Adipocyte (in vitro differentiated cells): Measurements from ENCODE around the gene GPR146.

Experiments used
- DNase-seq: peaks from one replicate; pipeline ENCODE4 v3.0.0-alpha.2; 2015; ENCODE audit warnings: low read depth
- H3K27me3 ChIP-seq: replicated peaks from 2 replicates; pipeline ENCODE4 v1.7.0; 2013; ENCODE audit warnings: mild to moderate bottlenecking, low read length, moderate library complexity; ENCODE audit not compliant: control insufficient read depth, insufficient read depth
- H3K36me3 ChIP-seq: 2 replicates; pipeline ENCODE4 v1.7.0; 2013; ENCODE audit warnings: low read length, mild to moderate bottlenecking, moderate library complexity; ENCODE audit not compliant: control insufficient read depth, insufficient read depth, severe bottlenecking
- H3K4me1 ChIP-seq: 2 replicates; pipeline ENCODE4 v1.7.0; 2013; ENCODE audit warnings: mild to moderate bottlenecking, low read length, moderate library complexity; ENCODE audit not compliant: control insufficient read depth, insufficient read depth
- H3K4me3 ChIP-seq: 2 replicates; pipeline ENCODE4 v1.7.0; 2013; ENCODE audit warnings: mild to moderate bottlenecking, low read length, moderate library complexity
- H3K9ac ChIP-seq: 2 replicates; pipeline ENCODE4 v1.7.0; 2013; ENCODE audit warnings: mild to moderate bottlenecking, low read length, moderate library complexity
- H3K9me3 ChIP-seq: 2 replicates; pipeline ENCODE4 v1.7.0; 2013; ENCODE audit warnings: mild to moderate bottlenecking, low read length, moderate library complexity; ENCODE audit not compliant: control insufficient read depth

The GPR146 gene

GRCh38 chr7:1014681-1015080, 29.7 kb upstream of the GPR146 start:
- Histone ChIP-seq H3K9ac (no peak overlapping the region), H3K27me3 (no peaks in the 10 kb centered on the region), H3K4me3 (no peak overlapping the region), H3K36me3 (no peaks in the 10 kb centered on the region), H3K9me3 (no peaks in the 10 kb centered on the region), H3K4me1 (no peaks in the 10 kb centered on the region)
- no peak for DNase-seq

GRCh38 chr7:1015196-1016121, 28.9 kb upstream of the GPR146 start:
- Histone ChIP-seq H3K27me3 (no peaks in the 10 kb centered on the region), H3K36me3 (no peaks in the 10 kb centered on the region), H3K4me1 (no peaks in the 10 kb centered on the region), H3K9ac (no peak overlapping the region), H3K9me3 (no peaks in the 10 kb centered on the region), H3K4me3 (no peak overlapping the region)
- DNase-seq: no peak

- H3K36me3 ChIP-seq: no peaks in the 10 kb centered on the region
- no peak for DNase-seq
- no peak overlapping the region for H3K9ac ChIP-seq
- no peaks in the 10 kb centered on the region for H3K27me3 ChIP-seq
- H3K4me1 ChIP-seq: no peaks in the 10 kb centered on the region
- H3K4me3 ChIP-seq: no peak overlapping the region
- H3K9me3 ChIP-seq: no peaks in the 10 kb centered on the region
Measured at GRCh38 chr7:1016577-1017531, 27.5 kb upstream of the GPR146 start.

- H3K4me3 ChIP-seq: no peak overlapping the region
- H3K9ac ChIP-seq: no peak overlapping the region
- no peaks in the 10 kb centered on the region for H3K27me3 ChIP-seq
- H3K4me1 ChIP-seq: no peaks in the 10 kb centered on the region
- no peaks in the 10 kb centered on the region for H3K9me3 ChIP-seq
- no peaks in the 10 kb centered on the region for H3K36me3 ChIP-seq
- DNase-seq: no peak
Measured at GRCh38 chr7:1017586-1018333, 26.6 kb upstream of the GPR146 start.

GRCh38 chr7:1018334-1018695, 26.0 kb upstream of the GPR146 start:
- H3K9ac ChIP-seq: no peak overlapping the region
- no peaks in the 10 kb centered on the region for H3K4me1 ChIP-seq
- no peaks in the 10 kb centered on the region for H3K27me3 ChIP-seq
- no peak overlapping the region for H3K4me3 ChIP-seq
- no peaks in the 10 kb centered on the region for H3K9me3 ChIP-seq
- no peak for DNase-seq
- no peaks in the 10 kb centered on the region for H3K36me3 ChIP-seq

- Histone ChIP-seq H3K4me3 (no peak overlapping the region), H3K9ac (no peak overlapping the region), H3K27me3 (no peaks in the 10 kb centered on the region), H3K4me1 (no peaks in the 10 kb centered on the region), H3K36me3 (no peaks in the 10 kb centered on the region), H3K9me3 (no peaks in the 10 kb centered on the region)
- DNase-seq: no peak
Measured at GRCh38 chr7:1019255-1019785, 25.0 kb upstream of the GPR146 start.

- H3K9me3 ChIP-seq: no peaks in the 10 kb centered on the region
- H3K27me3 ChIP-seq: no peaks in the 10 kb centered on the region
- no peaks in the 10 kb centered on the region for H3K36me3 ChIP-seq
- H3K9ac ChIP-seq: no peak overlapping the region
- H3K4me3 ChIP-seq: no peak overlapping the region
- DNase-seq: no peak
- no peaks in the 10 kb centered on the region for H3K4me1 ChIP-seq
Measured at GRCh38 chr7:1019789-1020610, 24.3 kb upstream of the GPR146 start.

GRCh38 chr7:1020849-1021251, 23.5 kb upstream of the GPR146 start:
- no peak for DNase-seq
- Histone ChIP-seq H3K27me3 (no peaks in the 10 kb centered on the region), H3K36me3 (no peaks in the 10 kb centered on the region), H3K9me3 (no peaks in the 10 kb centered on the region), H3K9ac (no peak overlapping the region), H3K4me3 (no peak overlapping the region), H3K4me1 (no peaks in the 10 kb centered on the region)

- Histone ChIP-seq H3K9ac (no peak overlapping the region), H3K4me1 (no peaks in the 10 kb centered on the region), H3K36me3 (peaks cover 5% of the 10 kb centered on the region), H3K27me3 (no peaks in the 10 kb centered on the region), H3K9me3 (no peaks in the 10 kb centered on the region), H3K4me3 (no peak overlapping the region)
- no peak for DNase-seq
Measured at GRCh38 chr7:1021366-1021765, 23.0 kb upstream of the GPR146 start.

GRCh38 chr7:1021931-1022330, 22.4 kb upstream of the GPR146 start:
- no peak for DNase-seq
- H3K4me3 ChIP-seq: no peak overlapping the region
- no peaks in the 10 kb centered on the region for H3K9me3 ChIP-seq
- peaks cover under 1% of the 10 kb centered on the region for H3K4me1 ChIP-seq
- H3K9ac ChIP-seq: no peak overlapping the region
- no peaks in the 10 kb centered on the region for H3K27me3 ChIP-seq
- peaks cover 5% of the 10 kb centered on the region for H3K36me3 ChIP-seq
